Esophagus (tissue), 2 donors: Measurements from ENCODE around the gene ATG16L1. TPM values are rescaled to one million over a fixed set of nuclear protein-coding genes. Genes with fewer than 3 reads are reported as not detected.

Source experiments
- H3K27ac ChIP-seq, 2 donors: one replicate each; pipeline ENCODE4 v1.5.1; 2013; ENCODE audit warnings: low read depth in 2 of 2, mild to moderate bottlenecking in 2 of 2, inconsistent platforms in 1 of 2, low read length in 1 of 2, moderate library complexity in 1 of 2
- H3K27me3 ChIP-seq, 2 donors: one replicate each; pipeline ENCODE4 v1.6.1; 2013; ENCODE audit warnings: low read length in 2 of 2, control low read depth in 1 of 2, mild to moderate bottlenecking in 1 of 2; ENCODE audit not compliant: insufficient read depth in 2 of 2, control insufficient read depth in 1 of 2
- H3K36me3 ChIP-seq, 2 donors: one replicate each; pipeline ENCODE4 v1.6.1; 2013; ENCODE audit warnings: low read length in 1 of 2; ENCODE audit not compliant: control insufficient read depth in 2 of 2, insufficient read depth in 2 of 2
- H3K4me1 ChIP-seq, 2 donors: one replicate each; pipeline ENCODE4 v1.6.1; 2013; ENCODE audit warnings: low read length in 1 of 2; ENCODE audit not compliant: control insufficient read depth in 2 of 2, insufficient read depth in 2 of 2
- H3K4me3 ChIP-seq, 2 donors: one replicate each; pipeline ENCODE4 v1.5.1; 2013; ENCODE audit warnings: low read length in 2 of 2, mild to moderate bottlenecking in 2 of 2, low read depth in 1 of 2, moderate library complexity in 1 of 2
- H3K9me3 ChIP-seq, 2 donors: one replicate each; pipeline ENCODE4 v1.6.1; 2013; ENCODE audit warnings: mild to moderate bottlenecking in 2 of 2, low read depth in 1 of 2, low read length in 1 of 2, moderate library complexity in 1 of 2; ENCODE audit not compliant: control insufficient read depth in 2 of 2, insufficient read depth in 1 of 2
- WGBS, 2 donors: extraction: QIAGEN DNeasy Blood & Tissue Kit; methylation state at CpG; one replicate each; pipeline ENCODE4 v1.1.7; 2013; 5-methylcytosine and 5-hydroxymethylcytosine counted together
- polyA plus RNA-seq, 2 donors: library from polyadenylated mRNA; stranded (reverse); fragments of 200-250 nt; gene quantifications; one replicate each; pipeline ENCODE4 v1.2.3, GENCODE V29; 2013
- donor health status: healthy with polysubstance abuse.
- donor health status: Bipolar disorder and iron deficiency.

ATG16L1 gene
- polyA plus RNA-seq, 2 donors: 5.9 to 8.2 TPM

DNA sequence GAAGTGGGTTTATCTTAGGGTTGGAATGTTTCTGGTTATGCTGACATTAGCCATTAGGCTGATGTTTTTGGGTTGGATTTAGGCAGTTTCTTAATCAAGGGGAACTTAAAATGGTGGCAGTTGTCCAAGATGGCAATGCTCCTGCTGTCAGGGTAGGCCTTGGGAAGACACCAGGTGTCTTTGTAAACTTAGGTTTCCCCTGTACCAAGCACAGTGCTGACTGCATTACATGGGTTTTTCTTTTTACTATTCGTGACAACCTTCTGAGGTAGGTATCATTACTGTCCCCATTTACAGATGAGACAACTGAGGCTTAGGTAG, 528 bp upstream of the ATG16L1 start:
- WGBS, 2 donors: 41% methylated on average over 1 of the region's 1 CpG
- no peaks in the 10 kb centered on the region for H3K4me1 ChIP-seq
- no peaks in the 10 kb centered on the region for H3K27me3 ChIP-seq
- no peaks in the 10 kb centered on the region for H3K9me3 ChIP-seq
- no peak overlapping the region for H3K4me3 ChIP-seq
- peak overlapping the region; percentile 38 to 97 for H3K27ac ChIP-seq
- H3K36me3 ChIP-seq: no peaks in the 10 kb centered on the region

DNA sequence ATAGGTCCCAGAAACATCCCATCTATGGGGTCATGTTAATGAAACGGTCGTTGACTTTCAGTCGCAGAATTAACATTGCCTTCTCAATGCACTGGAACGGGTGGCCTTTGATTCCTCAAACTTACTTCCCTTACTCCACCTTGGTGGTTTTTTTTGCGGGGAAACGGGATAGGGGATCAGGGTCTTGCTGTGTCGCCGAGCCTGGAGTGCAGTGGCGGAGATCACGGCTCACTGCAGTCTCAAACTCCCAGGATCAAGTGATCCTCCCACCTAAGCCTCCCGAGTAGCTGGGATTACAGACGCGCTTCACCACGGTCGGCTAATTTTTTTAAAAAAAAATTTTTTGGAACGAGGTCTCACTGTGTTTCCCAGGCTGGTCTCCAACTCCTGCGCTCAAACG, 754 bp downstream of the ATG16L1 start:
- H3K4me1 ChIP-seq: no peaks in the 10 kb centered on the region
- no peaks in the 10 kb centered on the region for H3K9me3 ChIP-seq
- H3K36me3 ChIP-seq: no peaks in the 10 kb centered on the region
- WGBS, 2 donors: 1 to 2% methylated on average over 18 of the region's 18 CpGs
- peak overlapping the region; percentile 78 for H3K27ac ChIP-seq
- H3K27me3 ChIP-seq: no peaks in the 10 kb centered on the region
- peak overlapping the region; percentile 85 to 89 for H3K4me3 ChIP-seq

DNA sequence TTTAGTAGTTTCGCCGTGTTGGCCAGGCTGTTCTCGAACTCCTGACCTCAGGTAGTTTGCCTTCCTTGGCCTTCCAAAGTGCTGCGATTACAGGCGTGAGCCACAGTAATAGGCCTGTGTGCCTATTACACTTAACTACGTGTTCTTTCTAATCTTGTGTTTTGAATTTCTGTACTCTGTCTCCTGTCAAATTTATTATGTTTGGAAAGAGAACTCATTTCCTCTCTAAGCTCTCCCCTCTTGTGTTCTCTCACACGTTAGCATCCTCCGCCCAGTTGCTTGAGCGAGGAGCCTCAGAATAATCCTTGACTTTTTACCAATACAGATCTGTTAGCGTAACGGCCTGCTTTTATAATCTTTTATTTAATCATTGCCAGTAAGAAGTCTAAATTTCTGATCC, 3.7 kb downstream of the ATG16L1 start:
- Histone ChIP-seq H3K4me3 (no peak overlapping the region), H3K36me3 (peaks cover 3 to 8% of the 10 kb centered on the region in 2 donors), H3K27ac (no peak overlapping the region), H3K27me3 (no peaks in the 10 kb centered on the region), H3K9me3 (no peaks in the 10 kb centered on the region), H3K4me1 (no peaks in the 10 kb centered on the region)
- WGBS, 2 donors: 86 to 90% methylated on average over 11 of the region's 11 CpGs

DNA sequence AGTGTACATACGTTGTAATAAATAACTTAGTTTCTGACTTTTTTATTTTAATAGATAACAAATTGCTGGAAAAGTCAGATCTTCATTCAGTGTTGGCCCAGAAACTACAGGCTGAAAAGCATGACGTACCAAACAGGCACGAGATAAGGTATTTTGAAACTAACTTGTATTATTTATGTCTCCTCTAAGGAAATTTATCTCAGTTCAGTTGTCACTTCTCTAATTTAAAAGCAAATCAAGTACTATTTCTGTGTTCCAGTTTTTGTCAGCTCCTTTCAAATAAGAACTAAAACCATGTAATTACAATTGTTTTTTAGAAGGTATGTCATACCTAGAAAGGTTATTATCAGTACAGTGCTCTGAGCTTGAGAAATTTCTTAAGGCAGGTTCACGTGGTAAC, 4.6 kb downstream of the ATG16L1 start:
- H3K4me3 ChIP-seq: no peak overlapping the region
- H3K9me3 ChIP-seq: no peaks in the 10 kb centered on the region
- WGBS, 2 donors: 76 to 91% methylated on average over 4 of the region's 4 CpGs
- no peak overlapping the region for H3K27ac ChIP-seq
- peaks cover 3 to 10% of the 10 kb centered on the region in 2 donors for H3K36me3 ChIP-seq
- H3K27me3 ChIP-seq: no peaks in the 10 kb centered on the region
- H3K4me1 ChIP-seq: no peaks in the 10 kb centered on the region

DNA sequence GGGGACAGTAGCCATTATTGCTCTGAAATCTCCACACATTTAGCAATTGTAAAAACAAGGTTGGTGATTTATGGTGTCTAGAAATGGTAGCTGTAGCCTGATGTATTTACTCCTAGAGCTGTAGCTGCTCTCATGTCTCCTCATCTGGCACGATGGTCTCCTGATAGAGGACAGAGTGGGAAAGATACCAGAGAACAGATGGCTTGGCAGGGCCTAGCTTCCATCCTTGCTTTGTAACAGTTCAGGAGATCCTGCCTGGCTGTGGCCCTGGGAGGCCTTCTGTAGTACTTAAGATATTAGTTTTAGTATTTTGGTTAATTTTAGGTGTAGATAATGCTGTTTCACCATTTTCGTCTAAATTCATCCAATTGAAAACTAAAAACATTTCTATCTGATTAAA, 6.7 kb downstream of the ATG16L1 start:
- no peaks in the 10 kb centered on the region for H3K9me3 ChIP-seq
- H3K27ac ChIP-seq: no peak overlapping the region
- no peaks in the 10 kb centered on the region for H3K4me1 ChIP-seq
- 93 to 94% methylated on average over 2 of the region's 2 CpGs for WGBS, 2 donors
- H3K36me3 ChIP-seq: peaks cover 11 to 24% of the 10 kb centered on the region in 2 donors
- H3K27me3 ChIP-seq: no peaks in the 10 kb centered on the region
- no peak overlapping the region for H3K4me3 ChIP-seq

DNA sequence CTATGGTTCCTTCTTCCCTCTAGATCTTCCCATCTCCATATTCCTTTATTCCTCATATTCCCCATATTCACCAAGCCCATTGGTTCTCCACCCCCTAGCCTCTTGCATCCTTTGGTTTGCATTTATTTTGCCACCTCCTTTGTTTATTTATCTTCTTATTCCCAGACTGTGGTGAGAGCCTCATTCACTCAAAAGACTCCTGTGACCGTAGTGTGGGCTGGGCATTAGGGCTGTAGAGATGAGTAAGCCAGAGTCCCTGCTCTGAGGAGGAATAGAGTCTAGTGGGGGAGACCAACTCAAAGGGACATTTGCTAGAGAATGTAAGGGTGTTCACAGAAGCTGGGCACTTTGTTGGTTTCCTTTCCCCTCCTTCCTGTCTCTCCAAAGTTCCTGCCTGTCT, 8.3 kb downstream of the ATG16L1 start:
- Histone ChIP-seq H3K27ac (no peak overlapping the region), H3K4me3 (no peak overlapping the region), H3K9me3 (no peaks in the 10 kb centered on the region), H3K36me3 (peaks cover 26 to 36% of the 10 kb centered on the region in 2 donors), H3K27me3 (no peaks in the 10 kb centered on the region), H3K4me1 (no peaks in the 10 kb centered on the region)
- 83 to 94% methylated on average over 1 of the region's 1 CpG for WGBS, 2 donors

DNA sequence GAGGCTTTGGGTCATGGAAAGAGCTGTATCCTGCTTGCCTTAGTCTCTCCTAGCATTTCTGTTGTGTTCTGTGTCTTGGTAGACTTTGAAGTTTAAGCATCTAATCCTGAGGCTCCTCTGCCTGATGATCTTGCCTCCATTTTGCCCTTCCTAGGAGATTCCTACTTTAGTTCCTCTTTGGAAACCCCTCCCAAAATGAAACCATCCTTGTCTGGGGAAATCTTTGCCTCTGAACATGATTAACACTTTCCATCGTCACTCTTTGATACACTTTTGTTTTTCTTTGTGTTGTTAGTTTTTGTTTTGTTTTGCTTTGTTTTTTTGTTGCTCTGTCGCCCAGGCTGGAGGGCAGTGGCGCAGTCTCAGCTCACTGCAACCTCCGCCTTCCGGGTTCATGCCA, 9.2 kb downstream of the ATG16L1 start:
- 96% methylated on average over 5 of the region's 5 CpGs for WGBS, 2 donors
- Histone ChIP-seq H3K4me3 (no peak overlapping the region), H3K9me3 (no peaks in the 10 kb centered on the region), H3K36me3 (peaks cover 27 to 39% of the 10 kb centered on the region in 2 donors), H3K27me3 (no peaks in the 10 kb centered on the region), H3K4me1 (no peaks in the 10 kb centered on the region), H3K27ac (no peak overlapping the region)

DNA sequence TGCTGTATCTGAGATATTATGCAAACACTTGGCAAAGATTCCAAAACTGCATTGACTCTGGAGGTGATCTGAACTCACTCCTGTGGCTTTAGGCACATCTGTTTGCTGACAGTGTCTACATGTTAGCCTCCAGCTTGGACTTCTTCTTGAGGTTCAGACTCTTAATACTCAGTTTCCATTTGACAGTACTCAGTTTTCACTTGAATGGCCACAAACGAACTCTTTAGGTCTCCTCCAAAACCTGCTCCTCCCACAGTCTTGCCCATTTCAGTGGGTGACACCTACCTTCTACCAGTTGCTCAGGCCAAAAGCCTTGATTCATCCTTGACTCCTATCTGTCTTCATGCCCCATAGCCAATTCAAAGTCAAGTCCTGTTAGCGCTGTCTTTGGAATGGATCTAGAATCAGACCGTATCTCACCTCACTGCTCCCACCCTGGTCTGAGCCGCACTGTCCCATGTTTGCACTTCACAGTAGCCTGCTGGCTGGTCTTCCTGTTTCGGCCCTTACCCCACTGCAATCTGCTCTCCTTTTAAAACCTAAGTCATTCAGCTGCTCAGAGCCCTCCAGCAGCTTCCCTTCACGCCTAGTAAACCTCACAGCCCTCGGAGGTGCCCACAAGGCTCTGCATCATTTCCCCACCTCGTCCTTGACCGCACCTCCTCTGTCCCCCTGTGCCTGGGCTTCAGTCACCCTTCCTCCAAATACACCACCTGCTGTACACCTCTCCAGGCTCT, 10.5 kb downstream of the ATG16L1 start:
- H3K36me3 ChIP-seq: peaks cover 27 to 45% of the 10 kb centered on the region in 2 donors

DNA sequence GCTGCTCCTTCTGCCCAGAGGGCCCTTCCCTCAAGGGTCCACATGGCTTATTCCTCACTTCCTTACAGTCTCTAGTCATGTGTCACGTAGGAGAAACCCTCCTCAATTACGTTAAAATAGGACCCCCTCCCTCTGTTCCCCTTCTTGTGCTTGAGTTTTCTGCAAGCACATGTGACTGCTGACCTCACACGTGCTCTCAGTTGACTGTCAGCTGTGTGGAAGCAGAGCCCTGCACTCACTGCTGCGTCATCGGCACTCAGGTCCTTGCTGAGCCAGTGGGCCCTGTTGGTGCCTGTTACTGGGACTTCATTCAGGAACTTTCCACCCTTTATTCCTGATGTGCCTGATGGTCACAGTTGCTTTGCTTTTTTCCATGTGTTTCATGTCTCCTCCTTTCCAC, 11.1 kb downstream of the ATG16L1 start:
- H3K9me3 ChIP-seq: no peaks in the 10 kb centered on the region

More for the DNA sequence above, 10.5 kb downstream of the ATG16L1 start:
- Histone ChIP-seq H3K4me1 (no peaks in the 10 kb centered on the region), H3K9me3 (no peaks in the 10 kb centered on the region), H3K27me3 (no peaks in the 10 kb centered on the region), H3K27ac (no peak overlapping the region), H3K4me3 (no peak overlapping the region)
- WGBS, 2 donors: 86 to 89% methylated on average over 9 of the region's 9 CpGs

DNA sequence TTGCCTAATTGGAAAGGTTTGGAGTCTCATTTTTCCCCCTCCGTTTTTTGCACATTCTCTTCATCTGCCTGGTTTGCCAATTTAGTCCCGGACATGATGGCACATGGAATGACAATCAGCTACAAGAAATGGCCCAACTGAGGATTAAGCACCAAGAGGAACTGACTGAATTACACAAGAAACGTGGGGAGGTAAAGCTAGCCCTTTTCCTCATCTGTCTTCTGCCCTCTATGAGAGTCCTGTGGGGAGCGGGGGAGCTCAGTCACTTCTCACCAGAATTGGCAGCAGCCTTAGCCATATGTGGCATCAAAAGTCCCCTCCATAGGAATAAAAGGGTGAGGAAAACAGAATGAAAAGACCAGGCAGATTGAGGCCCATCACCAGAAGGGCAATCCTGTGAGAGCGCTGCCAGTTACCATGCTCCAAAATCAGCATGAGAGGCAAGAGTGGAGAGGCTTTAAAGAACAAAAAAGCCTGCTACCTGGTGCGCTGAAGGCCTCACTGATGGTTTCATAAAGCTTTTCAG, 11.6 kb downstream of the ATG16L1 start:
- H3K9me3 ChIP-seq: no peaks in the 10 kb centered on the region
- H3K4me1 ChIP-seq: no peaks in the 10 kb centered on the region
- no peak overlapping the region for H3K4me3 ChIP-seq
- no peaks in the 10 kb centered on the region for H3K27me3 ChIP-seq
- no peak overlapping the region for H3K27ac ChIP-seq
- peaks cover 27 to 49% of the 10 kb centered on the region in 2 donors for H3K36me3 ChIP-seq
- WGBS, 2 donors: 89 to 93% methylated on average over 6 of the region's 6 CpGs

More for the DNA sequence above, 11.1 kb downstream of the ATG16L1 start:
- Histone ChIP-seq H3K4me1 (no peaks in the 10 kb centered on the region), H3K4me3 (no peak overlapping the region), H3K27ac (no peak overlapping the region), H3K36me3 (peaks cover 27 to 45% of the 10 kb centered on the region in 2 donors), H3K27me3 (no peaks in the 10 kb centered on the region)
- 82 to 93% methylated on average over 5 of the region's 5 CpGs for WGBS, 2 donors
